ENCODE measurements around the gene TMEM258. TPM values are rescaled to one million over a fixed set of nuclear protein-coding genes. Genes with fewer than 3 reads are reported as not detected.

The TMEM258 gene
- total and polyA plus RNA-seq, 3 experiments from 2014 or later: 148 to 258 (median 152) TPM

GRCh38 chr11:61780581-61781162 is 11.7 kb downstream of the TMEM258 start:
- H3K36me3 Mint-ChIP-seq: peaks cover 0 to 24% (median 2%) of the 10 kb centered on the region in 3 donors
- ChIA-PET POLR2A (interaction anchor here (0.9 kb wide), 1 partner anchor 16 kb away, joined by 5 read pairs; no protein-coding TSS in a partner anchor), CTCF (interaction anchor here (1.0 kb wide), 1 partner anchor 30 kb away, joined by 3 read pairs; no protein-coding TSS in a partner anchor)
- H3K4me1 Mint-ChIP-seq: peaks cover 10 to 16% (median 12%) of the 10 kb centered on the region in 3 donors
- Histone ChIP-seq H3K27me3 (ENCODE audit: insufficient read depth, low read length, poor library complexity, severe bottlenecking) (no peaks in the 10 kb centered on the region), H3K9me3 (ENCODE audit: low read length) (no peaks in the 10 kb centered on the region), H3K27ac (ENCODE audit: low read depth, low read length) (no peak overlapping the region), H3K4me1 (ENCODE audit: insufficient read depth, low read length) (peaks cover 6% of the 10 kb centered on the region), H3K4me3 (ENCODE audit: low read length) (no peak overlapping the region), H3K36me3 (ENCODE audit: insufficient read depth, low read length) (no peaks in the 10 kb centered on the region)
- no peak for DNase-seq
- H3K27me3 Mint-ChIP-seq: peaks cover 0 to 3% of the 10 kb centered on the region in 2 donors
- peak overlapping the region in 1 of 8 donors; percentile 45 for H3K27ac Mint-ChIP-seq
- H3K4me3 Mint-ChIP-seq: no peak overlapping the region
- no peaks in the 10 kb centered on the region for H3K9me3 Mint-ChIP-seq

GRCh38 chr11:61779666-61780525 is 12.5 kb downstream of the TMEM258 start:
- Mint-ChIP-seq H3K36me3 (peaks cover 0 to 16% (median 0%) of the 10 kb centered on the region in 3 donors), H3K9me3 (no peaks in the 10 kb centered on the region), H3K27me3 (peaks cover 0 to 4% of the 10 kb centered on the region in 2 donors), H3K27ac (peak overlapping the region in 1 of 8 donors; percentile 45), H3K4me1 (peaks cover 10 to 20% (median 15%) of the 10 kb centered on the region in 3 donors), H3K4me3 (no peak overlapping the region)
- Histone ChIP-seq H3K36me3 (ENCODE audit: insufficient read depth, low read length) (no peaks in the 10 kb centered on the region), H3K9me3 (ENCODE audit: low read length) (no peaks in the 10 kb centered on the region), H3K27ac (ENCODE audit: low read depth, low read length) (no peak overlapping the region), H3K4me3 (ENCODE audit: low read length) (no peak overlapping the region), H3K27me3 (ENCODE audit: insufficient read depth, low read length, poor library complexity, severe bottlenecking) (no peaks in the 10 kb centered on the region), H3K4me1 (ENCODE audit: insufficient read depth, low read length) (peaks cover 6% of the 10 kb centered on the region)
- ChIA-PET CTCF (interaction anchor here (1.4 to 1.7 kb wide), 2 partner anchors 17 to 26 kb away, joined by 3 to 4 read pairs; no protein-coding TSS in a partner anchor), POLR2A (interaction anchor here (0.9 kb wide), 1 partner anchor 17 kb away, joined by 5 read pairs; no protein-coding TSS in a partner anchor)
- no peak for DNase-seq

GRCh38 chr11:61778920-61779650 is 13.3 kb downstream of the TMEM258 start:
- Mint-ChIP-seq H3K4me3 (no peak overlapping the region), H3K27me3 (peaks cover 0 to 4% of the 10 kb centered on the region in 2 donors), H3K9me3 (no peaks in the 10 kb centered on the region), H3K27ac (peak overlapping the region in 1 of 8 donors; percentile 15), H3K36me3 (peaks cover 0 to 8% (median 0%) of the 10 kb centered on the region in 3 donors), H3K4me1 (peaks cover 10 to 23% (median 19%) of the 10 kb centered on the region in 3 donors)
- H3K4me3 ChIP-seq (ENCODE audit: low read length): no peak overlapping the region
- ChIA-PET CTCF (interaction anchor here (1.0 to 1.7 kb wide), 3 partner anchors 18 to 330 kb away, joined by 3 to 4 read pairs (median 3); no protein-coding TSS in a partner anchor), POLR2A (no interaction called here)
- no peaks in the 10 kb centered on the region for H3K27me3 ChIP-seq (ENCODE audit: insufficient read depth, low read length, poor library complexity, severe bottlenecking)
- no peaks in the 10 kb centered on the region for H3K9me3 ChIP-seq (ENCODE audit: low read length)
- DNase-seq: no peak
- H3K4me1 ChIP-seq (ENCODE audit: insufficient read depth, low read length): peaks cover 6% of the 10 kb centered on the region
- no peaks in the 10 kb centered on the region for H3K36me3 ChIP-seq (ENCODE audit: insufficient read depth, low read length)
- no peak overlapping the region for H3K27ac ChIP-seq (ENCODE audit: low read depth, low read length)

- peaks cover 0 to 4% of the 10 kb centered on the region in 2 donors for H3K27me3 Mint-ChIP-seq
- no peaks in the 10 kb centered on the region for H3K9me3 ChIP-seq (ENCODE audit: low read length)
- no peak overlapping the region for H3K4me3 ChIP-seq (ENCODE audit: low read length)
- CTCF ChIA-PET: interaction anchor here (1.0 to 1.7 kb wide), 3 partner anchors 19 to 330 kb away, joined by 3 to 4 read pairs (median 3); no protein-coding TSS in a partner anchor
- H3K4me3 Mint-ChIP-seq: peak overlapping the region in 6 of 7 donors; percentile 45 to 77 (median 58)
- H3K27ac Mint-ChIP-seq: peak overlapping the region in 1 of 8 donors; percentile 63
- no peaks in the 10 kb centered on the region for H3K27me3 ChIP-seq (ENCODE audit: insufficient read depth, low read length, poor library complexity, severe bottlenecking)
- no peak for DNase-seq
- H3K4me1 Mint-ChIP-seq: peaks cover 10 to 23% (median 19%) of the 10 kb centered on the region in 3 donors
- peaks cover 6% of the 10 kb centered on the region for H3K4me1 ChIP-seq (ENCODE audit: insufficient read depth, low read length)
- H3K27ac ChIP-seq (ENCODE audit: low read depth, low read length): no peak overlapping the region
- POLR2A ChIA-PET: no interaction called here
- H3K36me3 ChIP-seq (ENCODE audit: insufficient read depth, low read length): no peaks in the 10 kb centered on the region
- H3K36me3 Mint-ChIP-seq: peaks cover 0 to 5% (median 0%) of the 10 kb centered on the region in 3 donors
- no peaks in the 10 kb centered on the region for H3K9me3 Mint-ChIP-seq
Observed at GRCh38 chr11:61778357-61778886, 14.0 kb downstream of the TMEM258 start.

GRCh38 chr11:61777234-61778090 is 14.9 kb downstream of the TMEM258 start:
- H3K27me3 Mint-ChIP-seq: peaks cover 0 to 4% of the 10 kb centered on the region in 2 donors
- peaks cover 10 to 23% (median 19%) of the 10 kb centered on the region in 3 donors for H3K4me1 Mint-ChIP-seq
- CTCF ChIA-PET: no interaction called here
- Histone ChIP-seq H3K27me3 (ENCODE audit: insufficient read depth, low read length, poor library complexity, severe bottlenecking) (no peaks in the 10 kb centered on the region), H3K4me3 (ENCODE audit: low read length) (peak overlapping the region; percentile 26), H3K4me1 (ENCODE audit: insufficient read depth, low read length) (peaks cover 7% of the 10 kb centered on the region), H3K27ac (ENCODE audit: low read depth, low read length) (no peak overlapping the region), H3K36me3 (ENCODE audit: insufficient read depth, low read length) (no peaks in the 10 kb centered on the region), H3K9me3 (ENCODE audit: low read length) (no peaks in the 10 kb centered on the region)
- no peaks in the 10 kb centered on the region for H3K9me3 Mint-ChIP-seq
- H3K27ac Mint-ChIP-seq: peak overlapping the region in 2 of 8 donors; percentile 33 to 66
- DNase-seq: peak; percentile 43 to 73 (median 58)
- H3K4me3 Mint-ChIP-seq: peak overlapping the region; percentile 45 to 77 (median 60)
- H3K36me3 Mint-ChIP-seq: no peaks in the 10 kb centered on the region
- POLR2A ChIA-PET: no interaction called here

GRCh38 chr11:61776561-61777075 is 15.8 kb downstream of the TMEM258 start:
- Histone ChIP-seq H3K27me3 (ENCODE audit: insufficient read depth, low read length, poor library complexity, severe bottlenecking) (no peaks in the 10 kb centered on the region), H3K4me3 (ENCODE audit: low read length) (no peak overlapping the region), H3K9me3 (ENCODE audit: low read length) (no peaks in the 10 kb centered on the region), H3K36me3 (ENCODE audit: insufficient read depth, low read length) (no peaks in the 10 kb centered on the region), H3K4me1 (ENCODE audit: insufficient read depth, low read length) (peaks cover 12% of the 10 kb centered on the region), H3K27ac (ENCODE audit: low read depth, low read length) (no peak overlapping the region)
- Mint-ChIP-seq H3K4me3 (peak overlapping the region in 6 of 7 donors; percentile 45 to 76 (median 62)), H3K4me1 (peaks cover 10 to 23% (median 20%) of the 10 kb centered on the region in 3 donors), H3K27ac (peak overlapping the region in 3 of 8 donors; percentile 40 to 82 (median 61)), H3K36me3 (no peaks in the 10 kb centered on the region), H3K9me3 (no peaks in the 10 kb centered on the region), H3K27me3 (peaks cover 0 to 4% of the 10 kb centered on the region in 2 donors)
- POLR2A ChIA-PET: no interaction called here
- DNase-seq: peak; percentile 24 to 63 (median 35)
- CTCF ChIA-PET: no interaction called here
